ENCODE measurements around the gene RNF141. TPM values are rescaled to one million over a fixed set of nuclear protein-coding genes. Genes with fewer than 3 reads are reported as not detected.

Gene RNF141
- total and polyA plus RNA-seq, 10 of the 15 experiments (the other 5 are each of a cell fraction or from before 2014, with no cell fraction given), result 7.6 to 36.8 (median 13.6) TPM

GRCh38 chr11:10561947-10562346, 21.0 kb upstream of the RNF141 start (continued):
- TF ChIP-seq ZBTB4 (CRISPR knock-in tag; IDR thresholded peaks at IDR 0.05), result no peak
- no peak for TF ChIP-seq ZNF24 (IDR thresholded peaks at IDR 0.05)
- no peak for TF ChIP-seq NFYB (IDR thresholded peaks at IDR 0.05; ENCODE audit: insufficient read depth, low read depth, low read length)
- no peak for TF ChIP-seq RAD21 (IDR thresholded peaks at IDR 0.05; ENCODE audit: insufficient read depth, low read depth, low read length)
- TF ChIP-seq RCOR1 (conservative IDR thresholded peaks at IDR 0.05; ENCODE audit: low read depth, low read length), result no peak

GRCh38 chr11:10561043-10561818, 20.2 kb upstream of the RNF141 start:
- ATAC-seq (no peak), FAIRE-seq (no peak), DNase-seq (ENCODE audit: low read depth, low spot score) (no peak)
- intact Hi-C loops (cut with micrococcal nuclease; ENCODE audit: unreplicated experiment), result no loop called here
- POLR2A ChIA-PET, result interaction anchor here (0.6 kb wide), 1 partner anchor 464 kb away, joined by 5 read pairs; no protein-coding TSS in a partner anchor
- Histone ChIP-seq H3K27ac (ENCODE audit: control insufficient read depth, insufficient read depth) (no peak overlapping the region), H2AFZ (ENCODE audit: control insufficient read depth, low read depth, low read length) (no peak overlapping the region), H3K27me3 (replicated peaks in 1 of 2; ENCODE audit: control insufficient read depth in 2 of 2, insufficient read depth in 2 of 2, low read length in 1 of 2) (peaks cover 0 to 1% of the 10 kb centered on the region in 2 experiments; a peak in 3 of 4 replicates), H3K4me2 (ENCODE audit: control insufficient read depth, insufficient read depth) (no peak overlapping the region), H4K20me1 (ENCODE audit: control insufficient read depth, insufficient read depth) (no peaks in the 10 kb centered on the region), H3K4me1 (ENCODE audit: control insufficient read depth, insufficient read depth, low read length) (no peaks in the 10 kb centered on the region), H3K79me2 (ENCODE audit: control insufficient read depth, insufficient read depth, low read length) (no peaks in the 10 kb centered on the region), H3K36me3 (ENCODE audit: control insufficient read depth in 2 of 2, insufficient read depth in 2 of 2, low read length in 1 of 2) (no peaks in the 10 kb centered on the region), H3K9me3 (replicated peaks; ENCODE audit: control insufficient read depth, insufficient read depth, low read length) (no peaks in the 10 kb centered on the region), H3K9ac (ENCODE audit: control insufficient read depth, insufficient read depth, low read length) (no peak overlapping the region), H3K4me3 (no peak overlapping the region)
- CTCF ChIA-PET, result interaction anchor here (0.6 to 1.3 kb wide), 2 partner anchors 21 to 140 kb away, joined by 3 to 4 read pairs; partner anchors contain the start of gene RNF141
- BruUV-seq (replicated peaks), result no TSS peak
- SMC1A ChIA-PET (ENCODE audit: uncharacterized antibody, unreplicated experiment), result interaction anchor here (0.8 to 1.2 kb wide), 2 partner anchors 133 to 148 kb away, joined by 4 read pairs; no protein-coding TSS in a partner anchor
- 8% methylated on average over 3 of the region's 3 CpGs for WGBS (ENCODE audit: insufficient coverage, insufficient replicate concordance, low lambda C conversion rate, missing lambda C conversion rate)
- in situ Hi-C loops (cut with MboI), result no loop called here
- RAD21 ChIA-PET (ENCODE audit: unreplicated experiment), result no interaction called here
- TF ChIP-seq ZSCAN29 (IDR thresholded peaks at IDR 0.05), result no peak
- TF ChIP-seq SMAD5 (IDR thresholded peaks at IDR 0.05; ENCODE audit: low read depth), result no peak
- TF ChIP-seq RELB (IDR thresholded peaks at IDR 0.05; ENCODE audit: low read depth), result no peak
- no peak for TF ChIP-seq SMAD1 (IDR thresholded peaks at IDR 0.05; ENCODE audit: low read depth, partially characterized antibody)
- no peak for TF ChIP-seq ZBTB11 (CRISPR knock-in tag; IDR thresholded peaks at IDR 0.05)
- TF ChIP-seq NFYA (IDR thresholded peaks at IDR 0.05; ENCODE audit: borderline replicate concordance, low read depth, low read length), result no peak
- no peak for TF ChIP-seq PAX5 (IDR thresholded peaks at IDR 0.05; ENCODE audit: borderline replicate concordance, low read depth, low read length)
- no peak for TF ChIP-seq RB1 (IDR thresholded peaks at IDR 0.05; ENCODE audit: borderline replicate concordance)

Measured in GM12878 (cell line).